Measurements from ENCODE around the gene ZP3.

- TF ChIP-seq CTCF (conservative IDR thresholded peaks at IDR 0.05; ENCODE audit: low read length) (no peak), EZH2phosphoT487 (IDR thresholded peaks at IDR 0.05; ENCODE audit: borderline replicate concordance, low read depth, low read length) (no peak)
Measured at GRCh38 chr7:76411626-76412025, 13.1 kb upstream of the ZP3 start.

All from OCI-LY7 (cell line).